Loucy (cell line): ENCODE results near the gene CREBBP.

ENCODE experiments used
- H2AFZ ChIP-seq: fragments of 200-600 bp; sonication (generic); 2 replicates; pipeline ENCODE4 v1.6.0; 2016; ENCODE audit warnings: antibody characterized with exemption, mild to moderate bottlenecking, low read length, moderate library complexity
- H3F3A ChIP-seq: fragments of 200-600 bp; 2 replicates; pipeline ENCODE4 v1.6.0; 2016; ENCODE audit warnings: antibody characterized with exemption, low read depth, mild to moderate bottlenecking
- H3K27me3 ChIP-seq: fragments of 200-600 bp; sonication (generic); 2 replicates; pipeline ENCODE4 v1.6.1; 2014; ENCODE audit warnings: low read length, mild to moderate bottlenecking; ENCODE audit not compliant: insufficient read depth, poor library complexity, severe bottlenecking
- H3K36me3 ChIP-seq: fragments of 200-600 bp; sonication (generic); 2 replicates; pipeline ENCODE4 v1.6.1; 2016; ENCODE audit warnings: low read length; ENCODE audit not compliant: insufficient read depth
- H3K4me1 ChIP-seq: fragments of 200-600 bp; sonication (generic); 2 replicates; pipeline ENCODE4 v1.5.1; 2014; ENCODE audit warnings: low read length, mild to moderate bottlenecking; ENCODE audit not compliant: insufficient read depth, poor library complexity, severe bottlenecking
- H3K4me2 ChIP-seq: fragments of 200-600 bp; sonication (generic); 2 replicates; pipeline ENCODE4 v1.6.0; 2014; ENCODE audit warnings: antibody characterized with exemption, low read length, low read depth, mild to moderate bottlenecking; ENCODE audit not compliant: poor library complexity, severe bottlenecking
- H3K4me3 ChIP-seq: fragments of 200-600 bp; sonication (generic); 2 replicates; pipeline ENCODE4 v1.5.1; 2014; ENCODE audit warnings: low read length, mild to moderate bottlenecking, mixed read lengths; ENCODE audit not compliant: poor library complexity, severe bottlenecking
- H3K79me2 ChIP-seq: fragments of 200-600 bp; sonication (generic); 2 replicates; pipeline ENCODE4 v1.6.1; 2014; ENCODE audit warnings: low read length; ENCODE audit not compliant: insufficient read depth
- H3K9ac ChIP-seq: fragments of 200-600 bp; sonication (generic); 2 replicates; pipeline ENCODE4 v1.6.0; 2014; ENCODE audit warnings: mild to moderate bottlenecking, low read depth, low read length, moderate library complexity; ENCODE audit not compliant: poor library complexity, severe bottlenecking
- H3K9me2 ChIP-seq: fragments of 200-600 bp; sonication (generic); replicated peaks from 2 replicates; pipeline ENCODE4 v1.6.1; 2016; ENCODE audit warnings: low read depth, low read length, mixed read lengths
- H3K9me3 ChIP-seq: fragments of 200-600 bp; sonication (generic); 2 replicates; pipeline ENCODE4 v1.6.1; 2014; ENCODE audit warnings: mild to moderate bottlenecking, antibody characterized with exemption, low read length, low read depth; ENCODE audit not compliant: insufficient read depth
- H4K20me1 ChIP-seq: fragments of 200-600 bp; sonication (generic); 2 replicates; pipeline ENCODE4 v1.6.0; 2014; ENCODE audit warnings: antibody characterized with exemption, low read length, mild to moderate bottlenecking; ENCODE audit not compliant: insufficient read depth, poor library complexity, severe bottlenecking
- CTCF ChIP-seq: fragments of 200-600 bp; sonication (generic); conservative IDR thresholded peaks from 2 replicates; pipeline ENCODE4 v1.5.1; 2014; ENCODE audit warnings: mild to moderate bottlenecking, antibody characterized with exemption, low read length
- EZH2phosphoT487 ChIP-seq: fragments of 200-600 bp; IDR thresholded peaks from 2 replicates; pipeline ENCODE4 v1.6.1; 2018; ENCODE audit warnings: antibody characterized with exemption, mild to moderate bottlenecking, moderate library complexity, borderline replicate concordance

The CREBBP gene

GRCh38 chr16:3770530-3770929, 110.0 kb downstream of the CREBBP start:
- Histone ChIP-seq H3K4me1 (no peaks in the 10 kb centered on the region), H3K9me2 (no peaks in the 10 kb centered on the region), H3K79me2 (no peaks in the 10 kb centered on the region), H3K9me3 (no peaks in the 10 kb centered on the region), H3K4me3 (no peak overlapping the region), H4K20me1 (no peaks in the 10 kb centered on the region), H3K4me2 (no peak overlapping the region), H3F3A (no peaks in the 10 kb centered on the region), H3K27me3 (no peaks in the 10 kb centered on the region), H2AFZ (no peak overlapping the region), H3K9ac (no peak overlapping the region), H3K36me3 (peaks cover 53% of the 10 kb centered on the region; the same call in 1 of the 2 replicates)
- no peak for TF ChIP-seq CTCF
- no peak for TF ChIP-seq EZH2phosphoT487

- Histone ChIP-seq H3K4me2 (no peak overlapping the region), H3K79me2 (no peaks in the 10 kb centered on the region), H3K4me3 (no peak overlapping the region), H3K36me3 (peaks cover 47% of the 10 kb centered on the region; the same call in 1 of the 2 replicates), H3K9me3 (no peaks in the 10 kb centered on the region), H3F3A (no peaks in the 10 kb centered on the region), H3K9me2 (no peaks in the 10 kb centered on the region), H3K4me1 (no peaks in the 10 kb centered on the region), H3K27me3 (no peaks in the 10 kb centered on the region), H4K20me1 (no peaks in the 10 kb centered on the region), H2AFZ (no peak overlapping the region), H3K9ac (no peak overlapping the region)
- TF ChIP-seq EZH2phosphoT487: no peak
- no peak for TF ChIP-seq CTCF
These were observed 110.6 kb downstream of the CREBBP start for GRCh38 chr16:3769942-3770341.

GRCh38 chr16:3769013-3769412, 111.5 kb downstream of the CREBBP start:
- Histone ChIP-seq H3K36me3 (peaks cover 38% of the 10 kb centered on the region; the same call in 1 of the 2 replicates), H3K9me2 (no peaks in the 10 kb centered on the region), H3K9me3 (no peaks in the 10 kb centered on the region), H3K79me2 (no peaks in the 10 kb centered on the region), H2AFZ (no peak overlapping the region), H3K4me2 (no peak overlapping the region), H3K4me3 (no peak overlapping the region), H4K20me1 (no peaks in the 10 kb centered on the region), H3K9ac (no peak overlapping the region), H3F3A (no peaks in the 10 kb centered on the region), H3K27me3 (no peaks in the 10 kb centered on the region), H3K4me1 (no peaks in the 10 kb centered on the region)
- TF ChIP-seq CTCF: no peak
- no peak for TF ChIP-seq EZH2phosphoT487
